Activated CD8-positive, alpha-beta T cell treated with anti-CD3 and anti-CD28 coated beads for 36 hours (primary cell): Measurements from ENCODE around the gene C19orf73. TPM values are rescaled to one million over a fixed set of nuclear protein-coding genes. Genes with fewer than 3 reads are reported as not detected.
A peak's percentile ranks its signal among the peaks of the same experiment; 100 is the strongest.

Source experiments
- ATAC-seq: fragments of 200-7000 bp; cut with Tn5 transposase; one replicate; pipeline ENCODE4 v1.10.0; 2021; ENCODE audit warnings: mild to moderate bottlenecking, moderate library complexity
- CTCF ChIA-PET: fragments of 350-600 bp; sonication (Branson Sonifier 250); formaldehyde crosslinking; loops from one replicate; lab custom pipeline; 2021; ENCODE audit warnings: antibody characterized with exemption; lab: Charles Lee
- POLR2A ChIA-PET: fragments of 350-600 bp; sonication (Branson Sonifier 250); formaldehyde crosslinking; loops from one replicate; lab custom pipeline; 2021; ENCODE audit warnings: antibody characterized with exemption; lab: Charles Lee
- DNase-seq: peaks from one replicate; pipeline ENCODE4 v3.0.0-alpha.2; 2020
- H3K27ac Mint-ChIP-seq: one replicate; pipeline ENCODE4 v1.8.0; 2021; ENCODE audit warnings: mild to moderate bottlenecking, mixed read lengths
- H3K27me3 Mint-ChIP-seq: one replicate; pipeline ENCODE4 v1.8.0; 2021; ENCODE audit warnings: mixed read lengths
- H3K36me3 Mint-ChIP-seq: one replicate; pipeline ENCODE4 v1.8.0; 2021; ENCODE audit warnings: low read depth, mixed read lengths
- H3K4me1 Mint-ChIP-seq: one replicate; pipeline ENCODE4 v1.8.0; 2021; ENCODE audit warnings: low read depth, mixed read lengths
- H3K4me3 Mint-ChIP-seq: one replicate; pipeline ENCODE4 v1.8.0; 2021; ENCODE audit warnings: mild to moderate bottlenecking, moderate library complexity, mixed read lengths
- H3K9me3 Mint-ChIP-seq: one replicate; pipeline ENCODE4 v1.8.0; 2021; ENCODE audit warnings: mixed read lengths
- intact Hi-C: fragments of 100-400 bp; cut with micrococcal nuclease; formaldehyde crosslinking; loops from one replicate; pipeline ENCODE4 v1.10.0; 2022
- total RNA-seq, 2 experiments: library from RNA; stranded (reverse); gene quantifications; one replicate each; pipeline ENCODE4 v1.2.3, GENCODE V29; 2021
- TF ChIP-seq, protein P1 (sequence below): fragments of 200-600 bp; IDR thresholded peaks from one replicate; pipeline ENCODE4 v1.8.0; 2022; ENCODE audit warnings: antibody characterized with exemption, mild to moderate bottlenecking

C19orf73 gene
- total RNA-seq, 2 experiments from 2014 or later, result 1.5 to 2.0 TPM

DNA sequence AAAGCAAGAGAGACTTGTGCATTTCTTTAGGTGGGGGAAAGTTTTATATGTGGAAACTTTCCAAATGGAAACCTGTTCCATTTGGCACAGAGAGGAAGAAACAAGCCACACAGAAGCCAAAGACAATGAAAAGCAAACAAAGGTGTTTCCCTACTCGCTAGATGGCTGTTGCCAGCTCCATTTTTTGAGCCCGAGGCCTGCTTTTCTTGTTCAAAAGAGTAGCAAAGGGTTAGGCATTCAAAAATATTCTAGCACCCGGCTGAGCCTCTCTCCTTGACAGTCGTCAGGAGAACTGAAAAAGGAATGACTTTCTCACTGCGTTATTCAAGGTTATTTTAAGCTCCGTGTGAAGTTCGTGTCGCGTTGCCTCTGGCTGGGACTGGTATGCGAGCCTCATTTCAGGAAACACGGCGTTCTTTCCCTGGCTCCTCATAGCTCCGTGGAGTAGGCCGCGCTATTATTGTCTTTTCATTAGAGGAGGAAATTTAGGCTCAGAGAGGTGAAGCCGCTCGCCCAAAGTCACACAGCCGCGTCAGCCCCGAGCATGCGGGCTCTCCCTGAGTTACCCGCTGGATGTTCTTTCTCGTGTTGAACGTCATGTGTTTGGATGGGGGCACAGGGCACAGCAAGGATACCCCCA is 46.3 kb upstream of the C19orf73 start:
- ChIA-PET POLR2A (no interaction called here), CTCF (interaction anchor here (1.0 kb wide), 1 partner anchor 34 kb away, joined by 4 read pairs; no protein-coding TSS in a partner anchor)
- no peak for ATAC-seq
- DNase-seq, result no peak
- intact Hi-C loops, result no loop called here
- H3K4me3 Mint-ChIP-seq, result no peak overlapping the region
- TF ChIP-seq, protein P1, sequence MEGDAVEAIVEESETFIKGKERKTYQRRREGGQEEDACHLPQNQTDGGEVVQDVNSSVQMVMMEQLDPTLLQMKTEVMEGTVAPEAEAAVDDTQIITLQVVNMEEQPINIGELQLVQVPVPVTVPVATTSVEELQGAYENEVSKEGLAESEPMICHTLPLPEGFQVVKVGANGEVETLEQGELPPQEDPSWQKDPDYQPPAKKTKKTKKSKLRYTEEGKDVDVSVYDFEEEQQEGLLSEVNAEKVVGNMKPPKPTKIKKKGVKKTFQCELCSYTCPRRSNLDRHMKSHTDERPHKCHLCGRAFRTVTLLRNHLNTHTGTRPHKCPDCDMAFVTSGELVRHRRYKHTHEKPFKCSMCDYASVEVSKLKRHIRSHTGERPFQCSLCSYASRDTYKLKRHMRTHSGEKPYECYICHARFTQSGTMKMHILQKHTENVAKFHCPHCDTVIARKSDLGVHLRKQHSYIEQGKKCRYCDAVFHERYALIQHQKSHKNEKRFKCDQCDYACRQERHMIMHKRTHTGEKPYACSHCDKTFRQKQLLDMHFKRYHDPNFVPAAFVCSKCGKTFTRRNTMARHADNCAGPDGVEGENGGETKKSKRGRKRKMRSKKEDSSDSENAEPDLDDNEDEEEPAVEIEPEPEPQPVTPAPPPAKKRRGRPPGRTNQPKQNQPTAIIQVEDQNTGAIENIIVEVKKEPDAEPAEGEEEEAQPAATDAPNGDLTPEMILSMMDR, result no peak
- no peak overlapping the region for H3K27ac Mint-ChIP-seq
- H3K36me3 Mint-ChIP-seq, result no peaks in the 10 kb centered on the region
- H3K27me3 Mint-ChIP-seq, result peaks cover 11% of the 10 kb centered on the region
- H3K9me3 Mint-ChIP-seq, result no peaks in the 10 kb centered on the region
- no peaks in the 10 kb centered on the region for H3K4me1 Mint-ChIP-seq

DNA sequence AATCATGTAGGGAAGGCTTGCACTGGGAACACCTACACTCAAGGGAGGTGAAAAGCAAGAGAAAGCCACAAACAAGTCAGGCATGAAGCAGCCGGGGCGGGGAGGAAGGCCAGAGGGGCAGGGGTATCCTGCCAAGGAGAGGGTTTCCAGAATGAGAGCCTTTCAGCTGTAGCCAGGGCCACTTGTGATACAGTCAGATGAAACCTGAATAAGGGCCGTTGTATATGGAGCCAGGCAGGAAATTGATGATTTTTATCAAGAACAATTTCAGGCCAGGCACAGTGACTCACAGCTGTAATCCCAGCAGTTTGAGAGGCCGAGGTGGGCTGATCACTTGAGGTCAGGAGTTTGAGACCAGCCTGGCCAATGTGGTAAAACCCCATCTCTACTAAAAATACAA is 43.0 kb upstream of the C19orf73 start:
- ATAC-seq (no peak), DNase-seq (no peak)
- H3K4me1 Mint-ChIP-seq, result peaks cover 7% of the 10 kb centered on the region
- no peaks in the 10 kb centered on the region for H3K36me3 Mint-ChIP-seq
- TF ChIP-seq, protein P1, result no peak
- H3K9me3 Mint-ChIP-seq, result no peaks in the 10 kb centered on the region
- H3K27me3 Mint-ChIP-seq, result peaks cover 30% of the 10 kb centered on the region
- H3K27ac Mint-ChIP-seq, result no peak overlapping the region
- CTCF ChIA-PET, result interaction anchor here (3.3 kb wide), 1 partner anchor 36 kb away, joined by 19 read pairs; no protein-coding TSS in a partner anchor
- no peak overlapping the region for H3K4me3 Mint-ChIP-seq
- POLR2A ChIA-PET, result interaction anchor here (0.8 kb wide), 1 partner anchor 11 kb away, joined by 3 read pairs; no protein-coding TSS in a partner anchor
- intact Hi-C loops, result no loop called here

DNA sequence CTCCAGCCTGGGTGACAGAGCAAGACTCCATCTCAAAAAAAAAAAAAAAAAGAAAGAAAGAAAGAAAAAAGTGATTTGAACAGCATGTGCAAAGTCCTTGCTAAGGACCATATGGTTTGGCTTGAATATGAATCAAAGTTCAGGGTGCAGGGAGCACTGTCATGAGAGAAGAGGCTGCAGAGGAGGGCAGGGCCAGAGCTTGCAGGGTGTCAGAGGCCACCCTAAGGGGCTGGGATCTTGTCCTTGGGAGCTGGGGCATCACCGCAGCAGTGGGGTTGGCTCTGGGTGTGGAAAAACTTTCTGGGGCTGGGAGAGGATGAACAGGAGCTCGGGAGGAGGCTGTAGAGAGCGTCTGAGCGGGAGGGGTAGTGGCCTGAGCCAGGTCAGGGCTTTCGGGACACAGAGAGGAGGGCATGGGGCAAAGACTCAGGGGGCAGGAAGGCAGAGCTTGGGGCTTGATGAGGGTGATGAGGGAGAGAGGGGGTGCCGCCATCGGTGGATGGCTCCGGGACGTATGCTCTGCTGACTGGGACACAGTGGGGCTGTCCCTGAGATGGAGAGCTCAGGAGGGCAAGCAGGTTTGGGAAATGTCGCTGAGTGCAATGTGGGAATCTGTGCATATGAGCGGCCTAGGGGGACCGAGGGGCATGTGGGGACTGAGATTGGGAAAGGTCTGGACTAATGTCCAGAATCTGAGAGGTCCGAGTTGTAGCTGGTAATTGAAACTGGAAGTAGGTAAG is 41.7 kb upstream of the C19orf73 start:
- H3K4me1 Mint-ChIP-seq, result peaks cover 7% of the 10 kb centered on the region
- intact Hi-C loops, result no loop called here
- no peak overlapping the region for H3K4me3 Mint-ChIP-seq
- peaks cover 32% of the 10 kb centered on the region for H3K27me3 Mint-ChIP-seq
- no peak for ATAC-seq
- TF ChIP-seq, protein P1, result no peak
- no peaks in the 10 kb centered on the region for H3K36me3 Mint-ChIP-seq
- POLR2A ChIA-PET, result no interaction called here
- CTCF ChIA-PET, result interaction anchor here (0.8 to 3.3 kb wide), 5 partner anchors 17 to 79 kb away, joined by 3 to 19 read pairs (median 3); no protein-coding TSS in a partner anchor
- no peaks in the 10 kb centered on the region for H3K9me3 Mint-ChIP-seq
- no peak for DNase-seq
- H3K27ac Mint-ChIP-seq, result no peak overlapping the region

DNA sequence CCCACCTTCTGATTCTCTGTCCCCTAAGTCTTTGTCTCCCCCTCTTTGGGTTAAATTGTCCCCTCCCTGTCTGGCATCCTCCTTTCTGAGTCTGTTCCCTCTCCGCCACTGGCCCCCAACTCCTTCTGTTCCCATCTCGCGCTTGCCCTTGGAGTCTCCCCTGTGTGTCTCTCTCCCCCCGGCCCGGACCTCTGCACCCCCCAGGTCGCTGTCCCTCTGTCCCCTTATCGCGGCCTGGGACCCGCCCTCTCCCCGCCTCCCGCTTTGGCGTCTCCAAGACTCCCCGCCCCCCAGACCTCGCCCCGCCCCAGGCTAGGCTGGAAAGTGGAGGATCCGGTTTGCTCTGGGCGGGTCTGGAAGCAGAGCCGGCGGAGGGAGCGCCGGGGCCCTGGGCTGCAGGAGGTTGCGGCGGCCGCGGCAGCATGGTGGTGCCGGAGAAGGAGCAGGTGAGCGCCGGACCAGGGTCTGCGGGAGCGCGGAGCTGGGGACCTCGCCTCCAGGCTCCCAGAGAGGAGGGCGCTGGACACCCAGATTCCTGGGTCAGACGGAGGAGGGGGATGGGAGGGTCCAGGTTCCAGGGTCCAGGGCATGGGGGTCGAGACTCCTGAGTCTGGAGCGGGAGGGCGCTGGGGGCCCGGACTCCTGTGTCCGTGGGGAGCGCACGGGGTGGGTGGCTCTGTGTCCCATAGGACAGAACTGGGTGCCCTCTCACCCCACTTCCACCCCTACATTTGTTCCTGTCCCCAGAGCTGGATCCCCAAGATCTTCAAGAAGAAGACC is 38.7 kb upstream of the C19orf73 start, which contains the start of gene TRPM4:
Gene TRPM4, plus strand, starts transcription at position 348 of the 780 bp plus-strand sequence. Its CDS starts 75 bp downstream, at position 423.
- Mint-ChIP-seq H3K27ac (no peak within 1 kb of the TSS), H3K4me3 (no peak within 1 kb of the TSS), H3K36me3 (no peaks in the 10 kb centered on the region), H3K4me1 (peaks cover 7% of the 10 kb centered on the region), H3K9me3 (peaks cover 2% of the 10 kb centered on the region), H3K27me3 (peaks cover 53% of the 10 kb centered on the region)
- intact Hi-C loops, result no loop called here
- ATAC-seq (peak; percentile 82), DNase-seq (peak; percentile 63)
- TF ChIP-seq, protein P1, result no peak
- ChIA-PET POLR2A (no interaction called here), CTCF (no interaction called here)
